ENCODE results near the gene RBKS.

GRCh38 chr2:27772804-27773203 is 117.4 kb downstream of the RBKS start:
- no peak for TF ChIP-seq CTCF (optimal IDR thresholded peaks at IDR 0.05 in 1 of 3, IDR thresholded peaks at IDR 0.05 in 1 of 3, conservative IDR thresholded peaks at IDR 0.05 in 1 of 3; ENCODE audit: extremely low read depth in 1 of 3, insufficient read depth in 2 of 3, low read length in 3 of 3)
- TF ChIP-seq EZH2 (IDR thresholded peaks at IDR 0.05; ENCODE audit: low read length), result no peak

Data from keratinocyte (primary cell).